ENCODE results near the gene CLEC16A. TPM values are rescaled to one million over a fixed set of nuclear protein-coding genes. Genes with fewer than 3 reads are reported as not detected.

CLEC16A gene
- total RNA-seq, 4 donors from 2014 or later, result 20.3 to 25.7 (median 25.1) TPM

GRCh38 chr16:11114366-11115164, 170.2 kb downstream of the CLEC16A start:
- intact Hi-C loops (cut with DNase I), result no loop called here
- Histone ChIP-seq H3K27ac (peak overlapping the region in 1 of 4 donors; percentile 18), H3K4me3 (no peak overlapping the region), H3K9me3 (no peaks in the 10 kb centered on the region), H3K36me3 (peaks cover 0 to 14% (median 0%) of the 10 kb centered on the region in 3 donors), H3K27me3 (no peaks in the 10 kb centered on the region), H3K4me1 (peaks cover 0 to 25% (median 14%) of the 10 kb centered on the region in 3 donors)
- TF ChIP-seq POLR2A (IDR thresholded peaks at IDR 0.05) (no peak), CTCF (IDR thresholded peaks at IDR 0.05) (no peak)
- 76 to 81% methylated on average over 10 to 14 of the region's 15 CpGs for WGBS, 2 donors
- DNase-seq, result no peak

DNA sequence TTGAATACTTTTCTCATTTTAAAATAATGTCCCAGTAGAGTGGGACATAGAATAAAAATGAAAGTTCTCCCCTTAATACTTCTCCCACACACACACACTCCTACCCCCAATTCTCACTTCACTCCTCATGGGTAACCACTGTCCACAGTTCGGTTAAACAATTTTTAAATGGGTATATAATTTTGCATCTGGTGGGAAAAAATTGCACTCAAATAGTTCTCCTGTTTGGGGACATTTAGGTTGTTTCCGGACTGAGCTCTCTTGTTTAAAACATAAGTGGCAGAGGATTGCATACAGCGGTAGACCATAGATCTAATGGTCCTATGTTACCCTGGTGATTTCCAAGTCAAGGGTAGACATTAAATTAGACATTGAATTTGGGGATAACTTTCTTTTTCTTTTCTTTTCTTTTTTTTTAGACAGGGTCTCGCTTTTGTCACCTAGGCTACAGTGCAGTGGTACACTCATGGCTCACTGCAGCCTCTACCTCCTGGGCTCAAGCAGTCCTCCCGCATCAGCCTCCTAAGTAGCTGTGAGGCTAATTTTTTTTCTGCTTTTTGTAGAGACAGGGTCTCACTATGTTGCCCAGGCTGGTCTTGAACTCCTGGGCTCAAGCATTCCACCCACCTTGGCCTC, 173.3 kb downstream of the CLEC16A start:
- no peaks in the 10 kb centered on the region for H3K9me3 ChIP-seq
- TF ChIP-seq POLR2A (IDR thresholded peaks at IDR 0.05) (no peak), CTCF (IDR thresholded peaks at IDR 0.05) (no peak)
- DNase-seq, result no peak
- H3K27ac ChIP-seq, result no peak overlapping the region
- H3K4me3 ChIP-seq, result no peak overlapping the region
- H3K4me1 ChIP-seq, result peaks cover 0 to 18% (median 10%) of the 10 kb centered on the region in 3 donors
- no peaks in the 10 kb centered on the region for H3K27me3 ChIP-seq
- H3K36me3 ChIP-seq, result peaks cover 0 to 39% (median 0%) of the 10 kb centered on the region in 3 donors
- WGBS, 2 donors, result 81 to 83% methylated on average over 5 of the region's 5 CpGs
- intact Hi-C loops (cut with DNase I), result no loop called here

DNA sequence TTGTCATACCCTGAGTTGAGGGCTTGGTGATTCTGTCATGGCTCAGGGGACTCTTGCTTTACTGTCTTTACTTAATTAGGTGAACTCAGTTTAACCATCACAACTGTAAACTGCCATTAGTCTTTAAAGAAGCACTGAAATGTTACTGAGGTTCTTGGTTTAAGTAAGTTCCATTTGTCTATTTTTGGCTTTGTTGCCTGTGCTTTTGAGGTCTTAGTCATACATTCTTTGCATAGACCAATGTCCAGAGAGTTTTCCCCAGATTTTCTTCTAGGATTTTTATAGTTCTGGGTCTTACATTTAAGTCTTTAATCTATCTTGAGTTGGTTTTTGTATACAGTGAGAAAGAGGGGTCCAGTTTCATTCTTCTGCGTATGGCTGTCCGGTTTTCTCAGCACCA, 174.1 kb downstream of the CLEC16A start:
- Histone ChIP-seq H3K27ac (no peak overlapping the region), H3K36me3 (peaks cover 0 to 46% (median 0%) of the 10 kb centered on the region in 3 donors), H3K4me1 (peaks cover 0 to 10% (median 5%) of the 10 kb centered on the region in 3 donors), H3K9me3 (no peaks in the 10 kb centered on the region), H3K4me3 (no peak overlapping the region), H3K27me3 (no peaks in the 10 kb centered on the region)
- intact Hi-C loops (cut with DNase I), result no loop called here
- 72 to 75% methylated on average over 2 of the region's 2 CpGs for whole genome bisulfite sequencing, 2 donors
- no peak for DNase-seq
- TF ChIP-seq CTCF (IDR thresholded peaks at IDR 0.05), result no peak
- TF ChIP-seq POLR2A (IDR thresholded peaks at IDR 0.05), result no peak

- H3K4me1 ChIP-seq, result no peaks in the 10 kb centered on the region
- TF ChIP-seq CTCF (IDR thresholded peaks at IDR 0.05) (no peak), POLR2A (IDR thresholded peaks at IDR 0.05) (no peak)
- no peaks in the 10 kb centered on the region for H3K27me3 ChIP-seq
- no peak overlapping the region for H3K4me3 ChIP-seq
- intact Hi-C loops (cut with DNase I), result no loop called here
- WGBS, 2 donors, result 67 to 82% methylated on average over 8 of the region's 8 CpGs
- H3K27ac ChIP-seq, result no peak overlapping the region
- no peak for DNase-seq
- H3K36me3 ChIP-seq, result peaks cover 0 to 69% (median 7%) of the 10 kb centered on the region in 3 donors
- no peaks in the 10 kb centered on the region for H3K9me3 ChIP-seq
Measured at GRCh38 chr16:11121083-11121608, 176.8 kb downstream of the CLEC16A start.
